Naive B cell (primary cell): ENCODE results near the gene DUSP22. TPM values are rescaled to one million over a fixed set of nuclear protein-coding genes. Genes with fewer than 3 reads are reported as not detected.
A peak's percentile ranks its signal among the peaks of the same experiment; 100 is the strongest.
"Not testable (repeated sequence)": the region's sequence is repeated elsewhere in the genome, so short reads cannot be mapped to it uniquely, and the experiment has no call there.

Source experiments
- ATAC-seq, 2 donors: fragments of 150-1000 bp; cut with Tn5 transposase; 2 replicates each; pipeline ENCODE4 v1.10.0; 2021; ENCODE audit warnings: low read depth in 2 of 2, mild to moderate bottlenecking in 2 of 2, moderate library complexity in 2 of 2
- DNase-seq: peaks from one replicate; pipeline ENCODE4 v3.0.0; 2022
- H3K27ac Mint-ChIP-seq, 6 donors: one replicate each; pipeline ENCODE4 v1.8.0; 2020 to 2022; ENCODE audit warnings: mild to moderate bottlenecking in 6 of 6, mixed read lengths in 6 of 6, moderate library complexity in 5 of 6, inconsistent platforms in 2 of 6
- H3K27me3 Mint-ChIP-seq, 3 donors: one replicate each; pipeline ENCODE4 v1.8.0; 2021 to 2022; ENCODE audit warnings: mixed read lengths in 3 of 3, mild to moderate bottlenecking in 1 of 3
- H3K36me3 Mint-ChIP-seq, 2 donors: one replicate each; pipeline ENCODE4 v1.8.0; 2020 to 2022; ENCODE audit warnings: mixed read lengths in 2 of 2, inconsistent platforms in 1 of 2, mild to moderate bottlenecking in 1 of 2
- H3K4me1 Mint-ChIP-seq, 3 donors: one replicate each; pipeline ENCODE4 v1.8.0; 2020 to 2022; ENCODE audit warnings: mixed read lengths in 3 of 3, inconsistent platforms in 1 of 3, mild to moderate bottlenecking in 1 of 3, moderate library complexity in 1 of 3
- H3K4me3 Mint-ChIP-seq, 8 donors: one replicate each; pipeline ENCODE4 v1.8.0; 2020 to 2022; ENCODE audit warnings: mild to moderate bottlenecking in 8 of 8, mixed read lengths in 8 of 8, moderate library complexity in 8 of 8, inconsistent platforms in 2 of 8
- H3K9me3 Mint-ChIP-seq, 7 donors: one replicate each; pipeline ENCODE4 v1.8.0; 2020 to 2022; ENCODE audit warnings: mixed read lengths in 7 of 7, mild to moderate bottlenecking in 5 of 7, inconsistent platforms in 2 of 7, moderate library complexity in 1 of 7
- polyA plus RNA-seq, 6 donors: library from polyadenylated mRNA; unstranded; fragments of 300-500 nt; fragmentation: Illumina TruSeq; gene quantifications; one replicate each; pipeline ENCODE4 v1.2.3, GENCODE V29; 2021; ENCODE audit warnings: low read depth in 6 of 6

The DUSP22 gene
- polyA plus RNA-seq, 6 donors from 2014 or later = 89.6 to 177 (median 134) TPM

- Mint-ChIP-seq H3K9me3 (peaks cover 0 to 4% (median 0%) of the 10 kb centered on the region in 7 donors), H3K27me3 (no peaks in the 10 kb centered on the region), H3K4me3 (no peak overlapping the region), H3K4me1 (peaks cover 46 to 64% (median 47%) of the 10 kb centered on the region in 3 donors), H3K27ac (no peak overlapping the region), H3K36me3 (peaks cover 32% of the 10 kb centered on the region in 2 donors)
- DNase-seq (no peak), ATAC-seq (no peak)
Measured at GRCh38 chr6:282867-283416, 9.3 kb upstream of the DUSP22 start.

GRCh38 chr6:284486-284885 is 7.8 kb upstream of the DUSP22 start:
- Mint-ChIP-seq H3K27ac (no peak overlapping the region), H3K27me3 (no peaks in the 10 kb centered on the region), H3K9me3 (peaks cover 0 to 4% (median 0%) of the 10 kb centered on the region in 7 donors), H3K36me3 (peaks cover 31 to 32% of the 10 kb centered on the region in 2 donors), H3K4me3 (no peak overlapping the region), H3K4me1 (peaks cover 52 to 69% (median 61%) of the 10 kb centered on the region in 3 donors)
- no peak for ATAC-seq
- DNase-seq = no peak

- no peak for DNase-seq
- H3K9me3 Mint-ChIP-seq = peaks cover 0 to 4% (median 0%) of the 10 kb centered on the region in 7 donors
- H3K4me3 Mint-ChIP-seq = no peak overlapping the region
- no peaks in the 10 kb centered on the region for H3K27me3 Mint-ChIP-seq
- H3K36me3 Mint-ChIP-seq = peaks cover 29 to 32% of the 10 kb centered on the region in 2 donors
- peaks cover 57 to 70% (median 68%) of the 10 kb centered on the region in 3 donors for H3K4me1 Mint-ChIP-seq
- ATAC-seq = no peak
- H3K27ac Mint-ChIP-seq = peak overlapping the region in 5 of 6 donors; percentile 4 to 73 (median 68)
Measured at GRCh38 chr6:285030-285771, 7.1 kb upstream of the DUSP22 start.

DNA sequence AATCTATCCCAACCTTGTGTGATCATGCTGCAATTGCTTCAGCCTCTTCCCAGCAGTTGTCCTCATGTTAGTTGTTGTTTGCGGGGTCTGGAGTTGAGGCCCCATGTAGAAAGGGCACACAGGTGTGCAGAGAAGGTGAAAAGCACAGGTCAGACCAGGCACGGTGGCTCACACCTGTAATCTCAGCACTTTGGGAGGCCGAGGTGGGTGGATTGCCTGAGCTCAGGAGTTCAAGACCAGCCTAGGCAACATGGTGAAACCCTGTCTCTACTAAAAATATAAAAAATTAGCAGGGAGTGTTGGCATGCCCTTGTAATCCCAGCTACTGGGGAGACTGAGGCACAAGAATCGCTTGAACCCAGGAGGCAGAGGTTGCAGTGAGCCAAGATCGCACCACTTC is 6.4 kb upstream of the DUSP22 start:
- peaks cover 22 to 25% of the 10 kb centered on the region in 2 donors for H3K36me3 Mint-ChIP-seq
- peaks cover 58 to 71% (median 70%) of the 10 kb centered on the region in 3 donors for H3K4me1 Mint-ChIP-seq

DNA sequence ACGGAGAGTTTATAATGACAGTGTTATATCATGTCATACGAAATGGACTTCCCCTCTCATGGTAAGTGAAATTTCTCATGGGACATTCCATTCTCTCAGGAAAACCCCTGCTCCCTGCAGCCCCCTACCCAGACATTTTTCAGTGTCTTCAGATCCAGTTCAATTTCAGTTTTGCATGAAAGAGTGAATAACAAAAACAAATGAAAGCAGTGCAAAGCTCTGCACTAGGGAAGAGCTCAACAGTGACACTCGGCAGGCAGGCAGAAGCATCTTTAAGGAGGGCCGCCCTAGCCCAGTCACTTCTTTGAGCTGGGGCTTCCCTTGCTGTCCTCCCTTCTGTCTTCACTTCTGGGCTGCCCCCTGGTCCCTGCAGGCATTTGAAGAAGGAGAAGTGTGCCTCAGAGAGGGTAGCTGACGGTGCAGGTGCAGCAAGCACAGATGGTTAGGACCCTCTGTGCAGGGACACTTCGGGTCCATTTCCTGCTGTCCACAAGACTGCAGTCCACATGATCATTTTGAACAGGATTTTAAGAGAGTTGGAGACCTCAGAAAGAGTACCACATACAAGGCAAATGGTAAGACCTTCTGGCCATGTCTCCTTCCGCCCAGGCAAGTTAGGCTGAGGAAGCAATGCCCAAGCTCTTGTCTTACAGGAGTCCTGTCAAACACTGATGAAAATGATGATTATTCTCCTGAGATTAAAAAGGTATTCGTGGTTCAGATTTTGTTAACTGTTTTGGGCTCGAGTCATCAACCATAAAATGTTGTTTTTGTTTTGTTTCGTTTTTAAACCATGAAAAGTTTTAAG is 5.4 kb upstream of the DUSP22 start:
- Mint-ChIP-seq H3K27me3 (no peaks in the 10 kb centered on the region), H3K27ac (peak overlapping the region in 5 of 6 donors; percentile 92 to 95 (median 95)), H3K4me1 (peaks cover 56 to 70% (median 70%) of the 10 kb centered on the region in 3 donors), H3K36me3 (peaks cover 12 to 15% of the 10 kb centered on the region in 2 donors), H3K4me3 (peak overlapping the region; percentile 52 to 88 (median 80)), H3K9me3 (no peaks in the 10 kb centered on the region)
- peak; percentile 31 to 45 for ATAC-seq
- peak; percentile 48 for DNase-seq

More for the DNA sequence above, 6.4 kb upstream of the DUSP22 start:
- not testable (repeated sequence) for ATAC-seq, H3K9me3 Mint-ChIP-seq, H3K27me3 Mint-ChIP-seq, DNase-seq
- Mint-ChIP-seq H3K27ac (peak overlapping the region in 4 of 6 donors; percentile 8 to 95 (median 71)), H3K4me3 (peak overlapping the region in 4 of 8 donors; percentile 31 to 43 (median 37))

DNA sequence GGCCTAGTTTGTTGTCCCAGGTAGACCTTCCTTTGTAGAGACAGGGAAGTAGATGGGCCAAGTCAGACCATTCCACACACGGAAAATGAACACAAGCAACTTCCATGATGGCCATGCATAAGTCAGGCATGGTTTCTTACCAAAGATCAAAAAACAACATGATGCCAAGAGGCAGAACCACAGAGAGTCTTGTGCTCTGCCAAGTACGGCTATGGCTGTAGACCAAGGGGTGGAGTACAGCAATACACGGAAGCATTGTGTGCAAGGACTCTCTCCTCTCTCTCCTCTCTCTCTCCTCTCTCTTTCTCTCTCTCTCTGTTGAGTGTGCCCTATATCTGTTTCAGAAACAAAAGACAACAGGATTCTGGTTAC is 4.8 kb upstream of the DUSP22 start:
- Mint-ChIP-seq H3K27me3 (no peaks in the 10 kb centered on the region), H3K36me3 (peaks cover 9% of the 10 kb centered on the region in 2 donors), H3K4me1 (peaks cover 55 to 68% (median 64%) of the 10 kb centered on the region in 3 donors), H3K27ac (peak overlapping the region in 5 of 6 donors; percentile 92 to 95 (median 95)), H3K4me3 (peak overlapping the region; percentile 52 to 88 (median 72)), H3K9me3 (no peaks in the 10 kb centered on the region)
- DNase-seq = no peak
- no peak for ATAC-seq

DNA sequence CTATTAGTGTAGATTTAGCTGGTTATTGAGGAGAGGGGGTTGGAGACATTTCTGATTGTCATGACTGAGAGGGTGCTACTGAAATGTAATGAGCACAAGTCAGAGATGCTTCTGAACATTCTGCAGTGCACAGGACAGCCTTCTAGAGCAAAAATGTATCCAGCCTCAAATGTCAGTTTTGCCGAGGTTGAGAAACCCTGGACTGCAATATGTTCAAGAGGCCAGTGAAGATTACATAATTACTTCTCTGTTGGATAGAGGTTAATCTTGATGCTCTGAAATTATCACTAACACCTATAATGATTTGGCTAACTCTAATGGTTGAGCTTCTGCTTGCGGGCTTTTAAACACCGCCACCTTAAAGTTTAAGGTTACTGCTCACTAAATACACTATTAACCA is 3.4 kb upstream of the DUSP22 start:
- ATAC-seq = no peak
- no peaks in the 10 kb centered on the region for H3K9me3 Mint-ChIP-seq
- peaks cover 61 to 75% (median 73%) of the 10 kb centered on the region in 3 donors for H3K4me1 Mint-ChIP-seq
- DNase-seq = no peak
- H3K4me3 Mint-ChIP-seq = peak overlapping the region in 6 of 8 donors; percentile 34 to 89 (median 78)
- peak overlapping the region in 5 of 6 donors; percentile 66 to 99 (median 95) for H3K27ac Mint-ChIP-seq
- peaks cover 0 to 2% of the 10 kb centered on the region in 2 donors for H3K36me3 Mint-ChIP-seq
- no peaks in the 10 kb centered on the region for H3K27me3 Mint-ChIP-seq

DNA sequence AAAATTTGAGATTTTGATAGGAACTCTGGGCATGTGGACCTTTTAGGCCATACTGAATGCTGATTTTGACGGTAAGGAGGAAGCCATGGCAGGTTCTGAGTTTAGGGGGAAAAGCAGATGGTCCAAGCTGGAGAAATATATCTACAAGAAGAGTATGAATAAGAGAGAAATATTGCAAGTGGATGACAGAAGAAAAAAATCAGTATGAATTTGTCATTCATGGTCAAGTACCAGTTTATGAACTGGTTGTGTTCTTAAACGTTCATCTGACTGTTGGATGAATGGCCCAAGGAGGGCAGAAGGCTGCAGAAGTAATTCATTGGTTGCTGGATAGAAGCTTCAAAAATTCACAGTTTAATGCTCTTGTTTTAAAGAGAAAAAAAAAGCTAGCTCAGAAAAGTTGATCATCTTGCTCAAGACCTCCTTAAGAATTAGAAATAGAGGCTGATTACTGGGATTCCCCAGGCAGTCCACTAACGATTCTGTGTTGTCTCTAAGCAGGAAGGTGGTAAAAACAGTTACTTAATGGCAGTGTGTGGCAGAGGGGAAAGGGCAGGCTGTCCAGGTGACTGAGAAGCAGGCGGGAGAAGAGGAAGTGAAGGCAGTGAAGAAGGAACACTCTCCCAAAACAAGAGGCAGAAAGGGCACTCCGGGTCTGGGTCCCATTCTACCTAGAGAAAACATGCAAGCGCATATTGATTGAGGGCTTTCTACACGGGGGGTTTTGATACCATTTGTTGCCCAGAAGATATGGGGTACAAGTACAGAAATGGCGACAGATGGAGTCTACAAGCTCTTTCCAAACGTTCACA is 2.0 kb upstream of the DUSP22 start:
- ATAC-seq = no peak
- peaks cover 73 to 81% (median 79%) of the 10 kb centered on the region in 3 donors for H3K4me1 Mint-ChIP-seq
- H3K9me3 Mint-ChIP-seq = no peaks in the 10 kb centered on the region
- peak; percentile 47 for DNase-seq
- peak overlapping the region in 5 of 6 donors; percentile 95 to 99 (median 95) for H3K27ac Mint-ChIP-seq
- no peaks in the 10 kb centered on the region for H3K27me3 Mint-ChIP-seq
- no peaks in the 10 kb centered on the region for H3K36me3 Mint-ChIP-seq
- peak overlapping the region in 7 of 8 donors; percentile 66 to 89 (median 87) for H3K4me3 Mint-ChIP-seq

DNA sequence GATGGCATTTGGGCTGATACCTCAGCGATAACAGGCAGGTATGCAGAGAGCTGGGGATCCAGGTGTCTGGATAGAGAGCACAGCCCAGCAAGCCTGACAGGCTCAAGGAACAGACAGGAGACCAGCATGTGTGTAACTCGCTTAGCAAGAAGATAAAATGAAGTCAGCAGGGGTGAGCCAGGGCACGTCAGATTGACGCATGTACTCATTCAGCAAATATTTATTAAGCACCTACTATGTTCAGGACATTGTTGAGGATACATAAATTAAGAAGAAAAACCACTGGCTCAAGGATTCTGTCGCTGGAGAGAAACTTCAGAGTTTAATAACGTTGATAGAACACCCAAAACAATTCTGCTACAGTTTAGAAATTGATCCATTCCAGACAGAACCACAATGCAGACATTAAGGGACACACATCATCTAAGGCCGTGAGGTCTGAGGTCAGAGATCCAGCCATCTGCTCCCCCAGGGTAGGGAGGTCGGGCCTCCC is 1.0 kb upstream of the DUSP22 start:
- ATAC-seq = no peak

DNA sequence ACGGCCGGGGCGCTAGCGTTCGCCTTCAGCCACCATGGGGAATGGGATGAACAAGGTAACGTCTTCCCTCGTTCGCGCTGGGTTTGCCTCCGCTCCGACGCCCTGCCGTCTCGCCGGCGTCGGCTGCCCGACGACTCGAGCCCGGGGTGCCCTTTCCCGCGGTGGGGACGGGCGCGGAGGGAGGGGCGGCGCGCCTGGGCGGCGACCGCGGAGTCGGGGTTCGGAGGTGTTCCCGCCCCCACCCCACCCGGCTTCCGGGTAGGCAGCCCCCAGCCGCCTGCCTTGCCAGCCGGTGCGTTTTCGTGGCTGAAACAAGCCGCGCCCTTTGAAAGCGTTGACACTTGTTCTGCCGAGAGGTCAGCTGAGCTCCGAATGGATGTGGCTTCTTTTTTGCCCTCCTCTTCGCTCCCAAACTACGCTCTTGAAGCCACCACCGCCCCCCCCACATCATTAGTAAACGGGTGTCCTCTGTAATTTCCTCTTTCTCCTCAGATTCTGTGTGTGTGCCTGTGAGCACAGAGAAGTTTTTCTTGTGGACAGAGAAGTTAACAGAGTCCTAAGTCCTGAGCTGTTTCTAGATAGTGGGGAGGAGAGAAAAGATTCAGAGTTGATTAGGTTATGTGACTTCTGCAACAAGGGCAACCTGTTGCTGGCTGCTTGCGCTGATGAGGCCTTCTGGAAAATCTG is 362 bp downstream of the DUSP22 start:
- Mint-ChIP-seq H3K4me1 (peaks cover 56 to 73% (median 64%) of the 10 kb centered on the region in 3 donors), H3K4me3 (peak overlapping the region in 7 of 8 donors; percentile 91 to 97 (median 96)), H3K27me3 (no peaks in the 10 kb centered on the region), H3K36me3 (no peaks in the 10 kb centered on the region), H3K9me3 (no peaks in the 10 kb centered on the region), H3K27ac (peak overlapping the region in 5 of 6 donors; percentile 97 to 99 (median 98))
- DNase-seq = peak; percentile 83
- ATAC-seq = peak; percentile 33 to 44

More for the DNA sequence above, 1.0 kb upstream of the DUSP22 start:
- Mint-ChIP-seq H3K4me1 (peaks cover 70 to 78% (median 71%) of the 10 kb centered on the region in 3 donors), H3K9me3 (no peaks in the 10 kb centered on the region), H3K36me3 (no peaks in the 10 kb centered on the region), H3K27ac (peak overlapping the region in 5 of 6 donors; percentile 95 to 99 (median 95)), H3K27me3 (no peaks in the 10 kb centered on the region), H3K4me3 (peak overlapping the region in 7 of 8 donors; percentile 75 to 94 (median 88))
- no peak for DNase-seq

DNA sequence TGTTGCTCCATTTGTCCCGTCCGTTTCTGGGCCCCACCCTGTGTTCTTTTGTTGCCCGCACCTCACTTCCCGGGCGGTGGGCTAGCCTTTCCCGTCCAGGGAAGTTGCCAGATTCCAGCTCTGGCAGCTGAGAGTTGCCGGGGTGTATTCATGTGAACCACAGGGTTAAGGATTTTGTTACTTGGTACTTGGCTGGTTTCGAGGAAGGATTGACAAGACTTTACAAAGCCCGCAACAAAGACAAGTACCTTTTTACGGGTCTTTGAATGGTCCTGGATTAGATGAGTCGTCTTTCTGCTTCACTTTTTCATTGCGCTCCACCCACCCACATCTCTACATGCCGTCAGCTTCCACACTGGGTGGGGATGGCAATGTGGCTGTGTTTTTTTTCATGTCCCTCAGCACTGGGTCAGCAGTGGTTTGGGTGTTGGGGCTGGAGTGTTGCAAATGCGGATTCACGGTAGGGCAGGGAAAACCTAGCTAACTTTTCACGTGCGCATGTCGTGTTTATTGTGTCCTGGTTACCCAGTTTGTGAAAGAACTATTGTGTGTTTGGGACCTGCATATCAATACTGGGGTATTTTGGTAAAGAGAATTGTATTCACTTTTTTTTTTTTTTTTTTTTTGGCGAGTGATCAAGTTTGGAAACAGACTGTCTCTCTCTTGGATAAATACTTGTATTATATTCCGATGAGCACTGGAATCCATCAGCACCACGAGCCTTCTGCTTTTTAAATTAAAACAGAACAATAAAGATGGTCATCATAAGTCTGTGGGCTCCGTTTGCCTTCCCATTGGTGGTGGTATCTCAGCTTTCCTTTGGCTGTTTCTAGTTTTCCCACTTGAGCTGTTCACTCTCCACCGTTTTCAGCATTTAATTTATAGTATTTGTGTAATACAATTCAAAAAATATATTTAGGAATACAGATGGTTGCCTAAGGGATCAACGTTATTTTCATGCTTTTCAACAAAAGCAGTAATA is 1.2 kb downstream of the DUSP22 start:
- DNase-seq (peak; percentile 37), ATAC-seq (no peak)
- H3K4me1 Mint-ChIP-seq = peaks cover 47 to 72% (median 56%) of the 10 kb centered on the region in 3 donors
- H3K36me3 Mint-ChIP-seq = no peaks in the 10 kb centered on the region
- no peaks in the 10 kb centered on the region for H3K9me3 Mint-ChIP-seq
- no peaks in the 10 kb centered on the region for H3K27me3 Mint-ChIP-seq
- peak overlapping the region in 5 of 6 donors; percentile 97 to 99 (median 98) for H3K27ac Mint-ChIP-seq
- peak overlapping the region in 7 of 8 donors; percentile 91 to 97 (median 96) for H3K4me3 Mint-ChIP-seq
